Measurements from ENCODE around the gene FOXN3. TPM values are rescaled to one million over a fixed set of nuclear protein-coding genes. Genes with fewer than 3 reads are reported as not detected.
A peak's percentile ranks its signal among the peaks of the same experiment; 100 is the strongest.

The FOXN3 gene, protein sequence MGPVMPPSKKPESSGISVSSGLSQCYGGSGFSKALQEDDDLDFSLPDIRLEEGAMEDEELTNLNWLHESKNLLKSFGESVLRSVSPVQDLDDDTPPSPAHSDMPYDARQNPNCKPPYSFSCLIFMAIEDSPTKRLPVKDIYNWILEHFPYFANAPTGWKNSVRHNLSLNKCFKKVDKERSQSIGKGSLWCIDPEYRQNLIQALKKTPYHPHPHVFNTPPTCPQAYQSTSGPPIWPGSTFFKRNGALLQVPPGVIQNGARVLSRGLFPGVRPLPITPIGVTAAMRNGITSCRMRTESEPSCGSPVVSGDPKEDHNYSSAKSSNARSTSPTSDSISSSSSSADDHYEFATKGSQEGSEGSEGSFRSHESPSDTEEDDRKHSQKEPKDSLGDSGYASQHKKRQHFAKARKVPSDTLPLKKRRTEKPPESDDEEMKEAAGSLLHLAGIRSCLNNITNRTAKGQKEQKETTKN
- total RNA-seq: 46.9 TPM

DNA sequence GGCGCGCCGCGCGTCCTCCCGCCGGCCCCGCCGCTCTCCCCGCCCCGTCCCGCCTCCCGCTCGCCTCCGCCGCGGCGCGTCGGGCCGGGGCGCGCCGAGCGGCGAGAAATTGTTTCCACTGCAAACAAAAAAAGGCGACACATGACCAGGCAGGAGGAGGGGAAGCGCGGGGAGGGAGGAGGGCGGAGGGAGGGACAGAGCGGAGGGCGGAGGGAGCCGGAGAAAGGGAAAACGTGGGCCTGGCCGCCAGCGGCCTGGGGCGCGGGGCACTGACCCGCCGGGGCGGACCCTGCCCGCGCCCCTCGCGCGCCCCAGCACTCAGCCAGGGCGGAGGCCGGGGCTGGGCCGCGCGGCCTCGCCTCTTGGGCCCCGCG lies at the start of gene FOXN3:
Gene FOXN3, minus strand, starts transcription at position 143 of the 374 bp plus-strand sequence. CDS start 4,757 bp downstream, outside the sequence.
- DNase-seq: peak; percentile 91

DNA sequence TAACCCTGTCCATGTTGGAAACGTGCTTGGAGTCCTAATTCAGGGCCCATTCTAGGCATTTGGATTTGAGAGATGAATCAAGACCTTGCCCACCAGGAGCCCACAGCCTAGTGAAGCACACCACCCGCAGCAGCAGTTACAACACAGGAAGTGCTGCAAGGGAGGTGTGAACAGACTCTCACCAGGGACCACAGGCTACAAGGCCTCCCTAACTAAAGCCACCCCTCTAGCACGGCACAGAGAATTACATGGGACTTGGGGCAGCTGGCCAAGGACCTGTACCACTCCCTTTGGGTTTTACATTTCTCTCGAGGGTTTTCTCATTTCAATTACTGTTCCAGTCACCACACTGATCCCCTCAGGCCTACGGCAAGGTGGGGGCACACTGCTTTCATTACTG lies 49.5 kb upstream of the FOXN3 start:
- DNase-seq: no peak

DNA sequence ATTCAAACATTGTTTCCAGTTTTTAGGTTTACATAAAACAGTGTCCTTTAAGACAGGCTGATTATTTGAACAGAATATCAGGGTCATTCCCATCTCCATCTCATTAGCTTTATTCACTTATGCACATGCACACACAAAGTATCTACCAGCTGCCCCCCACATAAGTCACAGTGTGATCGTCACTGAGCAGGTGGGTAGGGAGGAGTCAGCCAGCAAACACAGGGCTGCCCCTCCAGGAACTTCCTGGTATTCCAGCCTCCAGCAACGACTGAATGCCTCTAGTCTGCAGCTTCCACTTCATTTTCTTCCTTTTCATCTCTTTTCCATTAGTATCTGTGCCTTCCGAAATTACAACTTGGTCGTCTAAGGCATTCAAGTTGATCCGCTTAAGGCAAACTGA lies 48.8 kb upstream of the FOXN3 start:
- DNase-seq: no peak

DNA sequence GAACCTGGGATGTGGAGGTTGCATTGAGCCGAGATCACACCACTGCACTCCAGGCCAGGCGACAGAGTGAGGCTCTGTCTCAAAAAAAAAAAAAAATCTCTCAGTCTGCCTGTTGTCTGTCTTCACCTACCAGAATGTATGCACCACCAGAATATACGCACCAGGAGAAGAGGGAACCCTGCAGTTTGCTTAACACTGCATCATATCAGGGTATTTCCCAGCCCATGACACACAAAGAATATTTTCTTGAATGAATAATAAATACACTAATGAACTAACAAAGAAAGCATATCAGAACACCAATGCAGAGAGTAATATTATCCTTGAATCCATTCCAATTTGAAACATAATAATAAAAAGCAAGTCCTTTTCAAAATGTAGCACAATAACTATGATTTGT lies 44.2 kb upstream of the FOXN3 start:
- DNase-seq: no peak

DNA sequence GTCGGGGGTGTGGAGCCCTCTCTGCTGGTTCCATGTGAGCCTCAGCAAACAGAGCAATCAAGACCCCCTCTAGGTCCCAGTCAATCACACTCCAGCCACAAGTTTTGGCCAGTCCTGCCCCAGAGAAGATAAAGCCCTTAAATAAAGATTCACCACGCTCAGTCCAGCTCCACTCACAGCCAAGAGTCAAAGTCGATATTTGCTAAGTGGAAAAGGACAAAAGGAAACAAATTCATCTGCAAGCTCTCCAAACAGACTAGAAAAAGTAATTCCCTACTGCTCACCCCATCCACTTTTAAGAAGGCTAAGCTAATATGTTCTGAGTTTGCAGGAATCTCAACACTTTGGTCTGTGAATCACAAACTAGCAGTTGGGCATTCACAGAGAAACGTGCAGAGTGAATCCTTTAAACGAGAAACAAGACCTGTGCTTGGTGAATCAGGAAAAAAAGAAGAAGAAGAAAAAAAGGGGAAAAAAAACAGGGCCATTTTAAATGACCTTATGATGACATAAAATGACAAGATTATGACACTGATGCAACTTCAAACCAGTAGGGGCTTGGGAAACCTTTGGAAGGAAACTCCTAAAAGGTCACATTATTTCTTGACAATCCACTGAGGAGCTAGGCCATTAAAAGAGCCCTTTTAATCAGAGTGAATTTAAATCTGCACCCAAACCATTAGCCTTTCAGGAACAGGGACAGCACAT lies 41.8 kb upstream of the FOXN3 start:
- DNase-seq: no peak

DNA sequence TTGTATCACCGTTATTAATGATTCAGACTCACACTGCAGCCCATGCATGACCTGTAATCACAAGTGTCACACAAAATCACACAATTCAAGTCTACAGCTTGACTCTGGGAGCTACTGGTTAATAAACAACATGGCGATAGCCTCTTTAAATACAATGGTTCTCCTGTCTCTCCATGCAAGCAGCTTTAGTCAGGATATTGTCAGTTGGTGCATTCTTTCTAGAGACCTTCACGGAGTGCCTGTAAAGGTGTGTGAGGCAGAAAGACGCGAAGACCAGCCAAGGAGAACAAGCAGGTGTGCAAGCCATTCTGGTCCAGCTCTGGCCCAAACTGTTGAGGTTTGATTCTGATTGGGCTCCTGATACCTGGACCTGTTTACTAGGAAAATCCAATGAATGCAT lies 40.0 kb upstream of the FOXN3 start:
- no peak for DNase-seq

DNA sequence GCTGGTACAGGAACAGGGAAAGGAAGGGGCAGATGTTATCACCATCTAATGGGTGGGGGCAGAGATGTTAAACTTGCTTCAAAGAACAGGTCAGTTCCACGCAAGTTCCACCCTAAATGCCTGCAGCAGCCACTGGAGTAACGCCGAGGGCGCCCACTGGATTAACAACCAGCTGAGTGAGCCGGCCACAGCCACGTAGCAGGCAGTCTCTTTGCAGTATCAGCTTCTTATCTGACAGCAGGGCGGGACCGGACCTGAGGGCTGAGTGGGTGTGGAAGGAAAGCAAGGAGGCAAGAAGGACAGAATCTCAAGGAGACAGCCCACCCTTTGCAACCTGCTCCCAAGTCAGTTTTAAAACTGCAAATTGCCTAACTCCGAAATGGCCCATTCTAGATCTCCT lies 38.4 kb upstream of the FOXN3 start:
- no peak for DNase-seq

DNA sequence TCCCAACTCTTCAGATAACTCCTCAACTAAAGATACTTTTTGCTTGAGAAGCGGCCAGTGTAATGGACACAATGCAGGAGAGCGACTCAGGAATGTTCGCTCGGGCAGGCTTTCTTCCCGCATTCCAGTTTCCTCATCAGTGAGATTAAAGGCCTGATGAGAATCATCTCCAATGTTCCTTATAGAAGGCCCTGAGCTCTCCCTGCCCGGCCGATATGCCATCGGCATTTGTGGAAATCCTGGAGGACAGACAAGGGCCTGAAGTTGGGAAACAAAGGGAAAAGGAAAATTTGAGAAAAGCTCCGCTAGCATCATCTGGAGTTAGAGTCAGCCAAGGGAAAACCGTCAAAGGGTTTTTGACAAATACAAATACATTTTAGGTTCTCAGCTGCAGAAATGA lies 38.0 kb upstream of the FOXN3 start:
- no peak for DNase-seq

DNA sequence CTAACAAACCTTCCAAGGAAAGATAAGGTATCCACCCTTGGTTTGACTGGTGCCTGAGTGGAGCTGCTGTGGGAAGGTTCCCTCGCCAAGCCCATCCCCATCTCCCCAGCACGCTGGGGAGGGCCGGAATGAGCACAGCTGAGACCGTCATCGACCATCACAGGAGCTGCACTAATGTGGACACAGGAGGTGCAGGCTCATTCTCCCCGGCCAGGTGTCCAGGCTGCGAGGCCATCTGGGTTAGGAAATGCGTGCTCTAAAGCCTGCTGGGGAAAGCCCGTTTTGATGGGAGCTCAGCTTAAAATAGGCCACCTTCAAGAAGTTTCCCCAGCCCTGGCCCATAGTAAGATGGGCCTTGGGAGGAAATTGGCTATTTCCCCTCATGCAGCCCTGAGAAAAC lies 35.2 kb upstream of the FOXN3 start:
- no peak for DNase-seq

DNA sequence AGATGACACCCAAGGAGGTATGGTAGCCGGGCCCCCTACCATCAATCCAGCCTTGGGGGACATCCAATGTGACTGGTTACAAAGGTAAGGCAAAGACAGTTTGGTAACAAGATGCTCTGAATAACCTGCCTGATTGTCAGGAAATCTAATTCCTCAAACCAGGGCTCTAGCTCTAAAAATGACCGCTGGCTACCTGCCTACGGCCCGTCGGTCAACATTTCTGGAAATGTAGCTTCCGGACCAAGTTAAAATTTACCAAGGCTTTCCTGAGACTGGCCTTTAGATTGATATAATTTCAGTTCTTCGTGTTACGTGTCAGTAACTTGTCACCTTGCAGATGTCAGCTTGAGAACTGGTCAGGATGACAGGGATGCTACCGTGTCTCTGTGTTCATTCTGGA lies 34.2 kb upstream of the FOXN3 start:
- no peak for DNase-seq

DNA sequence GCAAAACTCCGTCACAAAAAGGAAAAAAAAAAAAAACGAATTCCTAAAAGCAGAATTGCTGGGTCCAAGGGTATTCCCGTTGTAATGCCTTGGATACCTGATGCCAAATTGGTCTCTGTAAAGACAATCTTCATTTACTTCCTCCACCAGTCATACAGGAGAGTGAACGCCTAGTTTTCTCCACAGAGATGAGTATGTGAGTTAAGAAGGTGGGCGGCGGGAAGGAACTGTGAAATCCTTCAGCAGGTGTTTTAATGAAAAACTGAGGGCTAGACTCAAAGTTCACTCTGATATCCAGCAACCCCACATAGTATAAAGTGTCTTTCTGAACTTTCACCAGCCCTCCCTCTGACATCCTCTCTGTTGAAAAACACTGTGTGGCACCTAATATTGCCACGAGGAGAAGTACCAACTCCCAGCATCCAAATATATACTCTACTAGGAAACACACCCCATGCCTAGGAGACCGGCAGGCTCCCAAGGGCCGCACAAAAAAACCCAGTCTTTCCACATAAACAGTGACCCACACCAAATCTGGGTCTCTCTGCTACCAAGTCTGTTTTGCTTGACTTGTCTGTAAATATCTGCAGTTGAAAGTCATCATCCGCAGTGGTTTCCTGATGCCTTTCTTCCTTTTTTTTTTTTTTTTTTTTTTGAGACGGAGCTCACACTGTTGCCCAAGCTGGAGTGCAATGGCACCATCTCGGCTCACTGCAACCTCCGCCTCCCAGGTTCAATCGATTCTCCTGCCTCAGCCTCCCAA lies 30.3 kb upstream of the FOXN3 start:
- DNase-seq: no peak

DNA sequence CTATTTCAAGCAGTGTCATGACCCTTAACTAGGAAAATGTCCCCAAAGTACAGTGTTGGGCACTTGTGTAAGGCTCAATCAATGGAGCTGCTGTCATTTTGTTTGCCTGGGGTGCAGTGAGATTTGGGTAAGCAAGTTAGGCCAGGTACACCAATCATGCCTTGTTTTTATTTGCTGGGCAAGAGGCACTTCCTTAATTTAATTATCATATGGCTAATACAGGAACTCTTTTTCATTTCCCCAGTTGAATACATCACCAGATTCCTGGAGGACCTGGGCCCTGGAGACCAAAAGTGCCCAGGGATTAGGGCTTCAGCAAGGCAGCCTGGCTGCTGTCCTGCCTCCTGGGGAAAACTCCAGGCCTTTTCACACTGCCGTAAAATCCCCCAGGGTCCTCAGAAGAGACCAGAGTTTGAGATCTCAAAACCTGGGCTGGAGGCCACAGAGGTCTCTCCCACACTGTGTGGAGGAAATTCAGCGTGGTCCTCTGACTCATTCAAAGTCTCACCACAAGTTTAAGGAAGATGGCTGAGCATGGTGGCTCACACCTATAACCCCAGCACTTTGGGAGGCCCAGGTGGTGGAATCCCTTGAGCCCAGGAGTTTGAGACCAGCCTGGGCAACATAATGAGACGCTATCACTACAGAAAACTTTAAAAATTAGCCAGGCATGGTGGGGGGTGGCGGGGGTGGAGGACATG lies 28.4 kb upstream of the FOXN3 start:
- no peak for DNase-seq

DNA sequence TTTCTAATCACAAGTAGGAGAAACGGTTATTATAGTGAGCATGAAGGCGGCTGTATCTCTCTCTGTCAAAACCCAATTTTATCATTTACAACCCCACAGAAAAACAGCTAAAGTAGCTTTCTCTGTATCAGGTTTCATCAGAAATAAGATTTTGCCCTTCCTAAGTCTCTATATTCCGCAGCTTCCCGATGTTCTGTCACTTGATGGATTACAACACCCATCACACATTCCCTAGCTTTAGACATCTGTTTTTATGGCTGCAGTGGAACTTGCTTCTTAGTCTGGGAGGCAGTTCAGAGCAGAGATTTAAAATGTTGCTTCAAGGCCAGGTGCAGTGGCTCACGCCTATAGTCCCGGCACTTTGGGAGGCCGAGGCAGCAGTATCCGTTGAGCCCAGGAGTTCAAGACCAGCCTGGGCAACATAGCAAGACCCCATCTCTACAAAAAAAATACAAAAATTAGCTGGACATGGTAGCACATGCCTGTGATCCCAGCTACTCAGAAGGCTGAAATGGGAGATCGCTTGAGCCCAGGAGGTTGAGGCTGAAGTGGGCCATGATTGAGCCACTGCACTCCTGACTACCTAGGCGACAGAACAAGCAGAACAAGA lies 27.6 kb upstream of the FOXN3 start:
- DNase-seq: peak; percentile 46

DNA sequence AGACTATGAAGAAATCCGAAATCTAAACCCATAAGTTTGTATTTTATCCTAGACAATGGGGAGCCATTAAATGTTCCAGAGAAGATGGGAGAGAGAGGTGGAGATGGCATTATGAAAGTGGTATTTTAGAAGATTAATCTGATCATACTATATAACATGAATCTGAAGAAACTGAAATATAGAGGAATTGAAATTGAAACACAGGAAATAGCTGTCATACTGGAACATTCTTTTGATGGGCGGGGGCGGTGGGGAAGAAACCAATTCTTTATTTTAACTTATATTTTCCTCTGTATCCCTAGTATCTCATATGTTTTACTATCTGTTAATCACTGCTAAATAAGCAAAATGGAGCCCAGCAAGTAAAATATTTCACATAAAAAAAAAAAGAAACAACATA lies 27.0 kb upstream of the FOXN3 start:
- DNase-seq: no peak

DNA sequence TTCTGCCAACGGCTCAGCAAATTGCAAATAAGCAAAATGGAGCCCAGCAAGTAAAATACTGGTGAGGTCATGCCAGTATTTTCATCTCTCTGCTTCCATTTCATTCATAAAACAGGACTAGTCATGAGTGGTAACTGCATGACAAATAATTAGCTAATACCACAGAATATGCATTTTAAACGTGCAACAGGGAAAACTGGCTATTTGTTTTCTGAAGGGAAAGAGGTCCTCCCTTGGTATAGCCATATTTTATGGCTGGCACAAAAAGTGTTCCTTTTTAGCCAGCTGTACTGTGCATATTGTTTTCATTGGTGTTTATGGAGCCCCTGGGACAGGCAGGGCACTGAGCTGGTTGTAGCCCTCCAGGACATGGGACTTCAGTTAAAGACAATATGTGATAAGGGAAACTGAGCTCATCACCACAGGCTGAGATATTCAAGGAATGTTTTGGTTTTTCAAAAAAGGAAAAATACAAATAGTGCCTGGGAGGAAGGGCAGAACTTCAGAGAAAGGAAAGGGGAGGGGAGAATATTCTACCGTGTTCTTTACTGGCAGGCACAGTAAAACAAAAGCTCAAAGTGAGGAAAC lies 26.1 kb upstream of the FOXN3 start:
- no peak for DNase-seq

DNA sequence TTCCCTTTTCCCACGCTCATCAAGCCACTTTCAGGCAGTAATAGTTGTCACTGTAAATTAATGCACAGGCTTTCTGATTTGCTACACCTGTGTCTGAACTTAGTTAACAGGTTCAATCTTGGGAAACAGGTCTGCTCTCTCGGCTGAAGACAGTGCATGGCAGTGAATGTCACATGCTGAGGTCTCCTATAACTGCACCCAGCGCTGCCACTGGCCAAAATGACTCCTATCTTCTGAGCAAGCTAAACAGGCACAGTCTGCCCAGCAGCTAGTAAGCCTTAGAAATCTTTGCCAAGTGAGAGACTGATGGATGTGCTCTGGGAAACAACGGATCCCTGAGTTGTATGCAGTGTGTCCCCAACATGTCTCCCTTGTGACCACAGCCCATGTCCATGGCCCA lies 25.2 kb upstream of the FOXN3 start:
- DNase-seq: no peak

DNA sequence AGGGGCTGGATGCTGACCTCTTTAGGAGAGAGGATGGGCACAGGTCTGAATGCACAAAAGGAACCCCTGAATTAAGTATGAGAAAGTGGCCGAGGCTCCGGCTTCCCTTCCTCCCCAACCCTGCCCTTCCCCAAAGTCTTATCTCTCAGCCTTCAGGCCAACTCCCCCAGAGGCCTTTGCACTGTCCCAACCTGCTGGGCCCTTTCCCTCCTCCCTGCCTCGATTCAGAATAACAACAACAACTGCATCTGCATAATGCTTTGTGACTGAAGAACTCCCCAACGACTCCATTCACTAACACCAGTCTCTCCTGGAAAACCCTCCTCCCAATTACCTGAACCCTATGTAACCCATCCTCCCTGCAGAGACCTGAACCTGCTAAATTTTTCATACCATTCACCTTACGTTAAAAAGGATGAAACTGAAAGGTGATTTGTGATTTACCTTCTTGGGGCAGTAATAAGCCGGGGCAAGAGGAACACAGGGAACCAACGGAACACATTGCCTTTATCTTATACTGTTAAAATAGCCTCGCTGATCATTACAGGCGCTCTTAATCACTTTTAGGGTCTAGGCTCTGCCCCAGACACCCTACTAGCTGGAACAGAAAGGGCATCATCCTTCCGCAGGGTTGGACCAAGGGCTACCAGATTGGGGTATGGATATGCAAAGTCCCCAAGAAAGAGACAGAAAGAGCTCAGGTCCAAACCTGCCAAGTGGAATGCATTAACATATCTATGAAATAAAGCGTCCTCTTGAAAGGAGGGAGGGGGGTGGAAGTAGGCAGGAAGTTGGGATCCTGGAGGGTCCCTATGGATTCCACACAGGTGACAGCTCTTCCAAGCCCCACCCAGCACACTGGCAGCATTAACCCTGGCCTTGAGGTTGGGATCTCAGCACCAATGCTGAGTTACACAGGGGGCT lies 24.2 kb upstream of the FOXN3 start:
- DNase-seq: no peak

DNA sequence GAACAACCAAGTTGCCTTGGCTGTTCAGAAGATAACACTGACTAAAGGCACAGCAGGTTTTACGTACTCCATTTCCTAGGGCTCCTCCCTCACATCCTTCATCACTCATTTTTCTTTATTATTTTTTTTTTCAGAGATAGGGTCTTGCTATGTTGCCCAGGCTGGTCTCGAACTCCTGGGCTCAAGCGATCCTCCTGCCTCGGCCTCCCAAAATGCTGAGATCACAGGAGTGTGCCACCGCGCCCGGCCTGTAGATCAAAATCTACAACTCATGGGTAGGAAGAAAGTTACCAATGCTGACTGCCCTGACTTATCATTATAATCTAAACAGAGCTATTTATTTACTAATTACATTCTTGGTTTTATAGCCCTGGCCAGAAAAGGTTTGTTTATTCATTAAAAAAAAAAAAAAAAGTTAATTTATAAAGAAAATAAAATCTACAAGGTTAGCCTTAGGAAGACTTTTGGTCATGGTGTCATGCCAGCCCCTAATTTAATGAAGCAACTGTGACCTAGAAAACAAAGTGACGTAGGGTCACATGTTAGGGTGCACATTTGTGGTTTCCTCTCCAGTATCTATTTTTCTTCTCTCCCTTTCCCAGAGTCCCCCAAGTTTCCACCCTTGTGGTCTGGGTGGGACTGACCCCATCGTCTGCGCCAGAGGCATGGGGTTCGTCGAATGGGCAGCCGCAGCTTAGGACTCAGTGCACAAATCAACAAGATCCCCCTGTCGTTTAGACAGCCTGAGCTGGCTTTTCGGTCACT lies 19.0 kb upstream of the FOXN3 start:
- DNase-seq: no peak

DNA sequence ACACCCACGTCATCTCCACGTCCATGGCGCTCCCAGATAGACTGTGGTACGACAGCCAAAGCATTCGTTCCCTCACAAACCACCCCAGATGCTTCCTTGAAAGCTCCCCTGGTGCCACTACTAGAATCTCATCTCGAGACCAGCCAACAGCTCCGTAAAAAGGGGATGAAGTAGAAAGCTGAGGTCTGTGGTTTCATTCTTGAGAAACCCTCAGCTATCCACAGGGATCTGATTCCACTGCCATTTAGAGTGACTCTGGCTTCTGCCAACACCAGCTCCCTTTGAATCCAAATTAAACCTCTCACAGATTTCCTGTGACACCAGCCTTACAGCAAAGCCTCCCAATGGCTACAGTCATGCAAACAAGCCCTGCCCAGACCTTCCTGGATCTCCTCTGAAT lies 18.5 kb upstream of the FOXN3 start:
- DNase-seq: no peak

DNA sequence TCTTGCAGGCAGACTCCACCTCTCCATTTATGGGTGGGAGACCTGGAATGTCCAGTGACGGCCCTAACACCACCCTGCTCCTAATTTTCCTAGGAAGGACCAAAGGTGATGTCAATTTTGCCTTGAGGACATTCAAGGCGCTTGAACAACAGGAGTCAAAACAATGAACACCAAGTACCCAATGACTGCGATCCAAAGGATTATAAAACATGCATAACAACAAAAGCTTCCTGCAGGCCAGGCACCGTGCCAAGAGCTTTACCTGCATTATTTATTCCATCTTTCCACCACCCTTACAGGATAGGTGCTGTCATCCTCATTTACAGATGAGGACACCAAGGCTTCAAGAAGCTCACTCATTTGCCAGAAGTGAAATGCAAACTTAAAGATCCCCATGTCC lies 15.2 kb upstream of the FOXN3 start:
- no peak for DNase-seq
